Prostate gland (tissue), 2 donors: Measurements from ENCODE around the gene PCDH9.

Source experiments
- POLR2A ChIP-seq: fragments of 450-650 bp; IDR thresholded peaks from one replicate; pipeline ENCODE4 v1.6.1; 2016; ENCODE audit warnings: antibody characterized with exemption, mild to moderate bottlenecking
- POLR2AphosphoS5 ChIP-seq: sonication (generic); formaldehyde crosslinking; IDR thresholded peaks from one replicate; pipeline ENCODE4 v1.6.1; 2017; ENCODE audit warnings: antibody characterized with exemption
- TF ChIP-seq, protein P1 (sequence below), 4 experiments: fragments of 200-600 bp in 2 of 4; fragments of 450-650 bp in 2 of 4; sonication (generic) in 2 of 4; IDR thresholded peaks; 1 replicate in 3 of 4; 2 replicates in 1 of 4; pipeline ENCODE4 v1.5.1; 2016 to 2019; ENCODE audit warnings: antibody characterized with exemption in 4 of 4, mild to moderate bottlenecking in 2 of 4, moderate library complexity in 2 of 4

DNA sequence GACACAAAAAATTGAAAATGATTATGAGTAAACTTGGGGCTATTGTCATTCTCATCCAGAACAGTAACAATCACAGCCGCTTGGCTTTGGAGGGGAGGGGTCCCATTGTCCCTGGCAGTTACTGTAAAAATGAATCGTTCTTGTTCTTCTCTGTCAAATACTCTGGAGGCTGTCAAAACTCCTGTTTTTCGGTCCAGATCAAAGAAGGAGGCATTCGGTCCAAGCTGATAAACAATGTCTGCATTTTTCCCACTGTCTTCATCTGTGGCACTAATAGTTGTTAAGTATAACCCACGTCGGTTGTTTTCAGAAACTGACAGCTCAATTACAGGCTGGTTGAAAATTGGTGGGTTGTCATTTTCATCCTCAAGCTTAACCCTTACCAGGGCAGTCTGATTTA, 3.4 kb downstream of the PCDH9 start:
- TF ChIP-seq POLR2A (no peak), POLR2AphosphoS5 (no peak)
- TF ChIP-seq, protein P1, sequence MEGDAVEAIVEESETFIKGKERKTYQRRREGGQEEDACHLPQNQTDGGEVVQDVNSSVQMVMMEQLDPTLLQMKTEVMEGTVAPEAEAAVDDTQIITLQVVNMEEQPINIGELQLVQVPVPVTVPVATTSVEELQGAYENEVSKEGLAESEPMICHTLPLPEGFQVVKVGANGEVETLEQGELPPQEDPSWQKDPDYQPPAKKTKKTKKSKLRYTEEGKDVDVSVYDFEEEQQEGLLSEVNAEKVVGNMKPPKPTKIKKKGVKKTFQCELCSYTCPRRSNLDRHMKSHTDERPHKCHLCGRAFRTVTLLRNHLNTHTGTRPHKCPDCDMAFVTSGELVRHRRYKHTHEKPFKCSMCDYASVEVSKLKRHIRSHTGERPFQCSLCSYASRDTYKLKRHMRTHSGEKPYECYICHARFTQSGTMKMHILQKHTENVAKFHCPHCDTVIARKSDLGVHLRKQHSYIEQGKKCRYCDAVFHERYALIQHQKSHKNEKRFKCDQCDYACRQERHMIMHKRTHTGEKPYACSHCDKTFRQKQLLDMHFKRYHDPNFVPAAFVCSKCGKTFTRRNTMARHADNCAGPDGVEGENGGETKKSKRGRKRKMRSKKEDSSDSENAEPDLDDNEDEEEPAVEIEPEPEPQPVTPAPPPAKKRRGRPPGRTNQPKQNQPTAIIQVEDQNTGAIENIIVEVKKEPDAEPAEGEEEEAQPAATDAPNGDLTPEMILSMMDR (IDR thresholded peaks at IDR 0.05) = no peak
